KMS-11 (cell line): Measurements from ENCODE around the gene RPL23.

Experiments used
- H2AFZ ChIP-seq: fragments of 200-600 bp; sonication (generic); 2 replicates; pipeline ENCODE4 v1.6.1; 2016; ENCODE audit warnings: antibody characterized with exemption, mixed run types, low read depth
- H3K27ac ChIP-seq: fragments of 200-600 bp; sonication (generic); 2 replicates; pipeline ENCODE4 v1.6.1; 2016; ENCODE audit warnings: mild to moderate bottlenecking, mixed run types
- H3K27me3 ChIP-seq: fragments of 200-600 bp; sonication (generic); 2 replicates; pipeline ENCODE4 v1.6.1; 2017; ENCODE audit warnings: mild to moderate bottlenecking, low read depth, mixed run types, moderate library complexity; ENCODE audit not compliant: insufficient read depth
- H3K36me3 ChIP-seq: fragments of 200-600 bp; sonication (generic); 2 replicates; pipeline ENCODE4 v1.6.1; 2017; ENCODE audit warnings: mild to moderate bottlenecking, mixed run types; ENCODE audit not compliant: insufficient read depth
- H3K4me1 ChIP-seq: fragments of 200-600 bp; sonication (generic); 2 replicates; pipeline ENCODE4 v1.6.1; 2016; ENCODE audit warnings: mild to moderate bottlenecking, low read depth, mixed run types; ENCODE audit not compliant: poor library complexity, severe bottlenecking
- H3K4me2 ChIP-seq: fragments of 200-600 bp; sonication (generic); 2 replicates; pipeline ENCODE4 v1.7.0; 2016; ENCODE audit warnings: mild to moderate bottlenecking, mixed run types
- H3K4me3 ChIP-seq: fragments of 200-600 bp; sonication (generic); IDR thresholded peaks from 2 replicates; pipeline ENCODE4 v1.6.1; 2017; ENCODE audit warnings: low read depth, low read length, mixed read lengths; ENCODE audit not compliant: insufficient read depth
- H3K79me2 ChIP-seq: fragments of 200-600 bp; sonication (generic); 2 replicates; pipeline ENCODE4 v1.6.1; 2016; ENCODE audit warnings: low read depth, mixed run types; ENCODE audit not compliant: insufficient read depth
- H3K9ac ChIP-seq: fragments of 200-600 bp; sonication (generic); 2 replicates; pipeline ENCODE4 v1.6.1; 2016; ENCODE audit warnings: mild to moderate bottlenecking, mixed run types
- H4K20me1 ChIP-seq: fragments of 200-600 bp; sonication (generic); 2 replicates; pipeline ENCODE4 v1.6.1; 2016; ENCODE audit warnings: mild to moderate bottlenecking, mixed run types; ENCODE audit not compliant: insufficient read depth
- TF ChIP-seq, protein P1 (sequence below): fragments of 200-600 bp; sonication (generic); conservative IDR thresholded peaks from 2 replicates; pipeline ENCODE4 v1.6.1; 2017; ENCODE audit warnings: low read depth, mild to moderate bottlenecking, antibody characterized with exemption, low read length, moderate library complexity, mixed read lengths

The RPL23 gene

DNA sequence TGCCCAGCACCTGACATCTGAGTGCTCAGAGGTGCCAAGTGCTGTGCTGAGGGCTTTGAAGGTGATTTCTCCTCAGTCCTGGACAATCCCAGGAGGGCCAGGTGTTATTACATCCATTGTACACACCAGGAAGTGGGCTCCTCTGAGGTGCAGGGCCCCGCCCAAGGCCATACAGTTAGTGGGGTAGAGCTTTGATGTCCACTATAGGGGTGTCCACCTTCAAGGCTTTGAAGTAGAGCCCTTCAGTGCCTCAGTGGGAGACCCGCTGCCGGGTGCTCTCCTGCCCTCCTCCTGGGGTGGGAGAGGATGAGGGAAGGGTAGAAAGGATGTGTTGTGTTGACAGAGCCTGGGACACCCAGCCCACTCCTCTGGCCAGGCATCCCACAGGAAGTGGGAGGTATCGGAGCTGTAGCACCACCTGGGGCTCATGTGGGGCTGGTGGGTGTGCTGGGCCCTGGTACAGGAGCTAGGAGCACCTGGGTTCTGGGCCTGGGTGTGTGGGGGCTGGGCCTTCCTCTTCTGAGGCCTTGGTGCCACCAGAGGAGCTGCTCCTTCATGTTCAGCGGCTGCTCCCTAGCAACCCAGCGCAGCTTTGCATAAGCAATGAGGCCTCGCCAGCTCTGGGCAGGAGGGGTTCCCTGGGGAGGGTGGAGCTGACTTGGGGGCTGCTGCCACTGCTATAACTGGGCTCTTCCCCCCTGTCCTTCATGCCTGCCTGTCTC lies 23.8 kb upstream of the RPL23 start:
- Histone ChIP-seq H3K27me3 (no peaks in the 10 kb centered on the region), H3K4me1 (peaks cover 76% of the 10 kb centered on the region), H3K79me2 (peaks cover 74% of the 10 kb centered on the region), H3K9ac (no peak overlapping the region), H3K36me3 (no peaks in the 10 kb centered on the region), H2AFZ (no peak overlapping the region), H4K20me1 (no peaks in the 10 kb centered on the region; the same call in 1 of the 2 replicates), H3K27ac (no peak overlapping the region), H3K4me2 (peak overlapping the region; percentile 30; the same call in 1 of the 2 replicates), H3K4me3 (no peak overlapping the region)
- TF ChIP-seq, protein P1, sequence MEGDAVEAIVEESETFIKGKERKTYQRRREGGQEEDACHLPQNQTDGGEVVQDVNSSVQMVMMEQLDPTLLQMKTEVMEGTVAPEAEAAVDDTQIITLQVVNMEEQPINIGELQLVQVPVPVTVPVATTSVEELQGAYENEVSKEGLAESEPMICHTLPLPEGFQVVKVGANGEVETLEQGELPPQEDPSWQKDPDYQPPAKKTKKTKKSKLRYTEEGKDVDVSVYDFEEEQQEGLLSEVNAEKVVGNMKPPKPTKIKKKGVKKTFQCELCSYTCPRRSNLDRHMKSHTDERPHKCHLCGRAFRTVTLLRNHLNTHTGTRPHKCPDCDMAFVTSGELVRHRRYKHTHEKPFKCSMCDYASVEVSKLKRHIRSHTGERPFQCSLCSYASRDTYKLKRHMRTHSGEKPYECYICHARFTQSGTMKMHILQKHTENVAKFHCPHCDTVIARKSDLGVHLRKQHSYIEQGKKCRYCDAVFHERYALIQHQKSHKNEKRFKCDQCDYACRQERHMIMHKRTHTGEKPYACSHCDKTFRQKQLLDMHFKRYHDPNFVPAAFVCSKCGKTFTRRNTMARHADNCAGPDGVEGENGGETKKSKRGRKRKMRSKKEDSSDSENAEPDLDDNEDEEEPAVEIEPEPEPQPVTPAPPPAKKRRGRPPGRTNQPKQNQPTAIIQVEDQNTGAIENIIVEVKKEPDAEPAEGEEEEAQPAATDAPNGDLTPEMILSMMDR, result no peak

DNA sequence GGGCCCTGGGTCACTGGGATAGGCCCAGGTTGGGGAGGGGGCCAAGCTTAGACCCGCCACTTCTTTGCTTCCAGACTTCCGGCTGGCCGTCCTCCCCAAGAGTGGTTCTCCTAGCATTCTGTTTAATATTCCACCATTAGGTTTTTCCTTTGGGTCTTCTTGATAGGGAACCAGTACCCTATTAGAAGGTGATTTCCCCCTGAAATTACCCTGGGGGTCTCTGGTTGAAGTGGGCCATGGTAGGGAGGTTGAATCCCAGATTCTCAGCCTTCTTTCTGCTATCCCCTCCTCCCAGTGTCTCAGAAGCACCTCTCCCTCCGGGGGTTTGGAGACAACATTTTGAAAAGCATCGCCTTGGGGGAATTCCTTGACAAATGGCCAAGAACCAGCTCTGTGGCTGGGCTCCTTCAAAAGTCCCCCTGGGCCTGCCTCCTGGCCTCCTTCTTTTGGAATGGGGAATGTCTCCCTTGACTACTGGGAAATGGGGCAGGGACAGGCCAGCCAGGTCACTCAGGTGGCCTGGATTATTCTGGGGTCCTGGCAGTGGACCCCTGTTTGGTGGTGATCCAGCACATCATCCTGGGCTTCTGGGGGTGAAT lies 22.1 kb upstream of the RPL23 start:
- TF ChIP-seq, protein P1, result no peak

GRCh38 chr17:38874505-38875400 lies 21.2 kb upstream of the RPL23 start:
- Histone ChIP-seq H3K36me3 (no peaks in the 10 kb centered on the region), H4K20me1 (no peaks in the 10 kb centered on the region; the same call in 1 of the 2 replicates), H2AFZ (no peak overlapping the region), H3K27ac (no peak overlapping the region), H3K9ac (no peak overlapping the region), H3K27me3 (no peaks in the 10 kb centered on the region), H3K4me1 (peaks cover 63% of the 10 kb centered on the region), H3K4me2 (no peak overlapping the region), H3K4me3 (no peak overlapping the region), H3K79me2 (peaks cover 72% of the 10 kb centered on the region)
- TF ChIP-seq, protein P1, result no peak

More for the DNA sequence above, 22.1 kb upstream of the RPL23 start:
- H3K27me3 ChIP-seq, result no peaks in the 10 kb centered on the region
- H3K36me3 ChIP-seq, result no peaks in the 10 kb centered on the region
- no peak overlapping the region for H3K9ac ChIP-seq
- no peak overlapping the region for H3K27ac ChIP-seq
- no peak overlapping the region for H2AFZ ChIP-seq
- peaks cover 80% of the 10 kb centered on the region for H3K79me2 ChIP-seq
- peaks cover 71% of the 10 kb centered on the region for H3K4me1 ChIP-seq
- no peak overlapping the region for H3K4me2 ChIP-seq
- no peaks in the 10 kb centered on the region; the same call in 1 of the 2 replicates for H4K20me1 ChIP-seq
- no peak overlapping the region for H3K4me3 ChIP-seq

DNA sequence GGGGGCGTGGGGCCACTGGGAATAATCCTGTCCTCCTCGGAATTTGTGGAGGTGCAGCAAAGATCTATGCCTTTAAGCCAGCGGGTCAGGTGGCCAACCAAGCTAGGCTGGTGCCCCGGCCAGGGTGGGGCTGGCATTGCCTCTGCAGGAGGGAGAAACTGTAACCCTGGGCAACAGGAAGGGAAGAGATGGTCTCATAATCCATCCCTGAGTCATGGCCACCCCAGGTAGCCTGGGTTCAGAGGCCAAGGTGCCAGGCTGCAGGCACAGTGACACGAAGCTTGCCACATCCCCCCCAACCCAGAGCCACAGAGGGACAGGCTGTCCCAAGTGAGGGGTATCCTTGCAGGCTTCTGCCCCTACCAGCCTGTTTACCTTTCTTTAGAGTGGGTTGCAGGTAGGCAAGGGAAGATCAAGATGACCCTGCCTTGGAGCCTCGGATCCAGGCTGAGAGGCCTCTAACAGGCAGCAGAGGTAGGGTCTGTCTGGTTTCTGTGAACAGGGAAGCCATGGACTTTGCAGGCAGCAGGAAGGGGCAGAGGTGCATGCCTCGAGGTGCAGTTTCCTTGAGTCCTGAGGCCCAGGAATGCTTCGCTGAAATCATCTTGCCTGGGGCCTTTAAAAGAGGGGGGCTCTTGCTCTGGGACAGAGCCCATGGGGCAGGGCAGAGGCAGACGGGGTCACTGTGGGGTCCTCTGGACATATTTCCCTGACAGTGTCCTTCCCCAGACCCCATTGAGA lies 20.3 kb upstream of the RPL23 start:
- Histone ChIP-seq H4K20me1 (no peaks in the 10 kb centered on the region; the same call in 1 of the 2 replicates), H3K36me3 (no peaks in the 10 kb centered on the region), H3K4me1 (peaks cover 53% of the 10 kb centered on the region), H3K79me2 (peaks cover 72% of the 10 kb centered on the region), H3K4me3 (no peak overlapping the region), H3K4me2 (no peak overlapping the region), H3K27ac (no peak overlapping the region; the same call in 1 of the 2 replicates), H2AFZ (no peak overlapping the region), H3K9ac (no peak overlapping the region), H3K27me3 (no peaks in the 10 kb centered on the region)
- TF ChIP-seq, protein P1, result no peak
